GM12892 (cell line): Measurements from ENCODE around the gene SAP30BP.

Experiments
- POLR2A ChIP-seq: IDR thresholded peaks from 2 replicates; pipeline ENCODE4 v1.6.1; 2011; ENCODE audit warnings: low read depth, low read length, control low read depth
- POLR2AphosphoS5 ChIP-seq: IDR thresholded peaks from 2 replicates; pipeline ENCODE4 v1.6.1; 2011; ENCODE audit warnings: low read depth, low read length, control low read depth
- TAF1 ChIP-seq: IDR thresholded peaks from 2 replicates; pipeline ENCODE4 v1.6.1; 2011; ENCODE audit warnings: low read depth, mild to moderate bottlenecking, control low read depth, low read length, borderline replicate concordance

- no peak for TF ChIP-seq POLR2A
- no peak for TF ChIP-seq POLR2AphosphoS5
- TF ChIP-seq TAF1: no peak
Measured at GRCh38 chr17:75703191-75703590, 36.1 kb downstream of the SAP30BP start.
